SHP77 treated with DMSO at 0.1 percent for 48 hours (cell line): ENCODE results near the gene COLQ.
"Not testable (repeated sequence)": the region's sequence is repeated elsewhere in the genome, so short reads cannot be mapped to it uniquely, and the experiment has no call there.

Experiments used
- DNase-seq: peaks from one replicate; lab custom pipeline; 2025; lab: John Stamatoyannopoulos, UW

Gene COLQ

DNA sequence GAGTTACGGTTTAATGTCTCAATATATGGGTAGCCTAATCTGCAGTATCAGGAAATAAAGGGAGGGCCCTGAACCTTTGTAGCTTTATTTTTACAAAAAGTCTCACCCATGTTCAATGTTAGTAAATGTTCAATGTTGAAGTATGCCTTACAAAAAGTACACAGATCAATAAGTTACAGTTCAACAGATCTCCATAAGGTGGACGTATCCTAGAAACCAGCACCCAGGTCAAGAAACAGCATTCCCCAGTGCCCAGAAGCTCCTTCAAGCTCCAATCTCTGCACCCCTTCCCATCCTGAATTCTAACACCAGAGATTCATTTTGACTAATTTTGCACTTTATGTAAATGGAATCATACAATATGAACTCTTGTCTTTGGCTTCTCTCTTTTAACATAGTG is 31.3 kb downstream of the COLQ start:
- DNase-seq, result no peak

DNA sequence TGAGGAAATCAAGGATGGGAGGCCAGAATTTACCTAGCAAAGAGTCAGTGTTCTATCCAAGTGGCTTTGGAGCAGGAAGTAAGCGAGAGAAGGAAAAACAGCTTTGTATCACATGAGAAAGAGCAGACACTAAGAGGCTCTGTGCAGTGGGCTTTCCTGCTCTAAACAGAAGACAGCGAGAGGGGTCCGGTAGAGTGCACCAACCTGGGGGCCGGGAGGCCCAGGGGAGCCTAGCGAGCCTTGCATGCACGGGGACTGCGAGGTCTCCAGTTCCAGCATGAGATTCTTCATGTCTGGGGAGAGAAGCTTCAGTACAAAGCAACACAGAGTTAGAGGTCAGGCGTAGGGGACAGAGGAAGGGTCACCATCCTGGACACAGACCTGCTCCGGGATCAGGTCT is 33.5 kb downstream of the COLQ start:
- DNase-seq, result no peak

DNA sequence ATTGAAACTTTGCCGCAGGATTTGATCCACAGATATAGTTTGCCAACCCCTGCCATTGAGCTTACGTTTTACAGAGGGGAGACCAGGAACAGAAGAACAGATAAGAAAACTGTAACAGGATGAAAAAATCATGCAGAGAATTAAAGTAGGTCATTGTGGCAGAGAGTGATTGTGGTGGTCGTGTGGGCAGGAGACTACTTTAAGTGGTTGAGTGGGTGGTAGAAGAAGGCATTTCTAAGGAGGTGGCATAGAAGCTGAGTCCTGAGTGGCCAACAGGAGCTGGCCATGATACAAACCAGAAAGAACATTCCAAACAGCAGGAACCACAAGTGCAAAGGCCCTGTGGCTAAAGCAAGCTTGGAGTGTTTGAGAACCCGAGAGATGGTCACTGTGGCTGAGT is 34.5 kb downstream of the COLQ start:
- DNase-seq, result no peak

DNA sequence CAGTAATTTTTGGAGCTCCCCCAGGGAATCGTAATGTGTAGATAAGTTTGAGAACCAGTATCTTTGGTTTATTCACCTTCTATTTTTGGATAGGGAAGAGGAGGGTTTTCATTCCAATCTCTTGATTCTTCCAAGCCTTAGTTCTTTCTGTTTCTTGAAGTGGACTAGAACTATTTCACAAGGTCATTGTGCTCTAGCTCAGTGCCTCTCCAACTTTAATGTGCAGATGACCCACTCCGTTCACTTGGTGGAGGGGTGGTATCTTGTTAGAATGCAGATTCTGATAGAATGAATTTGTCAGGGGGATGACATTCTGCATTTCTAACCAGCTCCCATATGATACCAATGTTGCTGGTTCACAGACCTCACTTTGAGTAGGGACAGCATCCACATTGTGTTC is 35.5 kb downstream of the COLQ start:
- DNase-seq, result no peak

DNA sequence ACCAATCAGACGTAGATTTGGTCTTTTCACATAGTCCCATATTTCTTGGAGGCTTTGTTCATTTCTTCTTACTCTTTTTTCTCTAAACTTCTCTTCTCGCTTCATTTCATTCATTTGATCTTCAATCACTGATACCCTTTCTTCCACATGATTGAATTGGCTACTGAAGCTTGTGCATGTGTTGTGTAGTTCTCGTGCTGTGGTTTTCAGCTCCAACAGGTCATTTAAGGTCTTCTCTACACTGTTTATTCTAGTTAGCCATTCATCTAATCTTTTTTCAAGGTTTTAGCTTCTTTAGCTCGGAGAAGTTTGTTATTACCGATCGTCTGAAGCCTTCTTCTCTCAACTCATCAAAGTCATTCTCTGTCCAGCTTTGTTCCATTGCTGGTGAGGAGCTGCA is 37.0 kb downstream of the COLQ start:
- DNase-seq, result not testable (repeated sequence)

DNA sequence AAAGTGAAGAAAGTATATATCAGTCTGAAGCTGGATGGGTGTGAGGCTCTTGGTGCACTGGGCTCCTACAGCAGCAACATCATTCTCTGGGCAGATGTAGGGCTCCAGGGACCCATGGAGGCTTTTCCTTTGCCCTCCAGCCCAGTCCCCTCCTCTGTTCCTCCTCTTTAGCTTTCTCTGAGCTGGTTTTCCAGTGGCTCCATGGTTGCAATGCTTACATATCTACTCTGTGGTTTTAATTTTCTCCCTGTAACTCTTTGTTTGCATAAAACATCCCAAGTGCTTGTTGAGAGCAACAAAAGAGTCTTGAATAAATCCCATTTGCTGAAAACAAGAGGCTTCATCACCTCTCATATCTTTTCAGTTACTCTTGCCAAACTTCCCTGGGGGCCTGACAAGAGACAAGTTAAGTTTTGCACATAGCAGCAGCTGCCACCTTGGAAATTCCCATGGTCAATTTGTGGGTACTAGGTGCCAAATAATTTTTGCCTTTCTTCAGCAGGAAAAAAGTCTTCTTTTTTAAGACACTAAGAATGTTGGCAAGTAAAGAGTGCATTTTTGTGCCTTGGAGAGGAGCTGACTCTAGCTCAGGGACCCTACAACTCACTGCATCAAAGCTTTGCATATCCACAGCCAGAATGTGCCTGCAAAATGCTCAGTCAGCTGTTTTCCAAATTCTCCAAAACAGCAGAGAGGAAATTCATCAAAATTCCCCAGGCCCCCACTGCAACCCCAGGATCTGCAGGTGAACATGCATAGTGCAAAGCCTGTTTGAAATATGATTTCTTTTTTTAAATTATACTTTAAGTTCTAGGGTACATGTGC is 41.9 kb downstream of the COLQ start:
- no peak for DNase-seq

DNA sequence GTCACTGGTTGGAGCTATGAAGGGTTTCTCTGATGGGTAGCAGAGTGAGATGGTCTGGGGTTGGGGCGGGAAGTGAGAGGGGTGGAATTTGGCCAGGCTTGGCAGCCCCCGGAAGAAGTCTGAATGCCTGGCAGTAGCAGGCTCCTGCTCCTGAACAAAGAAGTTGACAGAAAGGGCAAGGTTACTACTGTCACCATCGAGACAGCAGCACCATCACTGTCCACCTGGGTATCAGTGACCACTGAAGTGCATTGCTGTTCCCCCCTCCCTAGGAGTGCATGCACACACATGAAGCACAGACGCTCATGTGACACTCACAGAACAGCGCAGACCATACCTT is 42.9 kb downstream of the COLQ start:
- DNase-seq, result no peak

DNA sequence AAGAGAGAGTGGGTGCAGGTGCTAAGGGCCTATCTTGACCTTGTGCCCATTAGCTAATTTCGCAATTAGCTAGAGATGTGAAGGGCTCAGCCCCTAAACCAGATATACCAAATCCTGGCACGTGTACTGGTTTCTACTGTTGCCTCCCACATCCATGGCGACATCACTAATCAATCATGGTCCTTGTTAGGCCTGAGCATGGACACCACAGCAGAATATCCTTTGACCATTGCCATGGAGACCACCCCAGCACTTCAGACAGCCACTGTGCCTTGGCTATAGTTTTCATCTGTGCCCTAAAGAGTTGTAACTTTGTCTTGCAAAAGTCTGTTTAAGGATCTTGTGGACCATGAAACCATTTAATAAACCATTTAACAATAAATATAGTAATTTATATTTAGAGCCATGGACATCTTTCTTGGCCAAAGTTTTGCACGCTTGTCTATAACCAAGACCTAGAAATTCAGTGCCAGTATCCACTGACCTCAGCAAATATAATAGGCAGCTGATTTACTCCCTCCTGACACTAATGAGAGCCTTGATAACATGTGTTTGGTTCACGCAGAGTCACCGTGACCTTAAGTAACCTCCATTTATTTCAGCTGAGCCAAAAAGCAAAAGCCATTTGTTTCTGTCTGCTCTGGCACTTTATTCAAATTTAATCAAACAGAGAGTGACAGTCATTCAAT is 43.4 kb downstream of the COLQ start:
- DNase-seq, result no peak

DNA sequence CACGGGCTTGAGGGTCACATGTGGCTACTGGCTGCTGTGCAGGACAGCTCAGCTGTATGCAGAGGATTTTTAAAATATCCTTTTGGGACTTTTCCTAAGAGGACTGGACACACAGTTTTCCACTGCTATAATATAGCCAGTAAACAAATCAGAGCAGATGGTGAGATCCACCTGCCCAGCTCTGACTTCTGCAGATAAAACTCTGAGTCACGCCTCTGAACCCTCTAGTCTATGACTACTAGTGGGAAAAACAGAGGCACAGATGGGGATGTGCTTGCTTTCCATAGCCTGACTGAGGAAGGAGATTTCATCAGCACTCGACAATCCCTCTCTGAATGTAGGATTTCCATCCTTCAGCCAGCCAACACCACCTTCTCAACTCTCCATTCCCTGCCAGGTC is 45.1 kb downstream of the COLQ start:
- no peak for DNase-seq

DNA sequence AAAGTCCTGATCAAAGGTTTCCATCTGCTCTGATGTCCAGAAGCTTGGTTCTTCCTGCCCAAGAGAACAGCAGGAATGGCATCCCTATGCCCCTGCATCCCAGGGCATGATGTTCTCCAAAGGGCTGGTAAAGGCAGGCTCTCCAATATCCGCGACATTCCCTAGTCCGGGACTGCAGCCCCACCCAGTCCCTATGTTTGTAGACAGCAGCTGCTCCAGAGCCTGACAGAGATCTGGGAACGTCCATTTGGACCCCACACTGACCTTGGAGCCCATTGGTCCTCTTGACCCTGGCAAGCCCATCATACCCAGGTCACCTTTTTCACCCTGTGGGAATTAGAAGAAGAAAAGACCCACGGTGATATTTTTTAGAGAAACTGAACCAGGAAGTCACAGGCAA is 46.3 kb downstream of the COLQ start:
- DNase-seq, result no peak

DNA sequence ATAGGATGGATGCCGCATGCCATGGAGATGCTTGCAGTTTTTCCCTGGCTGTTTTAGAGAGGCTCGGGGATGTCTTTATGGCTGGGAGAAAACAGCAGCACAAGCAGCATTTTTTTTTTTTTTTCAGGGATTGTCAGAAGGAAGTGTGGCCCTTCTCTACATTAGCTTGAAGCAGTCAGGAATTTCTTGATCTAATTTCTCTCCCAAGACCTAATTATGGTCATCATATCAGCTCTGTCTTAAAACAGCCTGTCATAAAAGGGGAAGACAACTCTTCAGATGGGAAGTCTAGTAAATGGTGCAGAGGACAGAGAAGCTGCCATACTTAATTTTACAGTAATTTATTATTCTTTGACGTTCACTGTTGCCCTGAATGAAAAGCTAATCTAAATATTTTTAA is 49.6 kb downstream of the COLQ start:
- no peak for DNase-seq

DNA sequence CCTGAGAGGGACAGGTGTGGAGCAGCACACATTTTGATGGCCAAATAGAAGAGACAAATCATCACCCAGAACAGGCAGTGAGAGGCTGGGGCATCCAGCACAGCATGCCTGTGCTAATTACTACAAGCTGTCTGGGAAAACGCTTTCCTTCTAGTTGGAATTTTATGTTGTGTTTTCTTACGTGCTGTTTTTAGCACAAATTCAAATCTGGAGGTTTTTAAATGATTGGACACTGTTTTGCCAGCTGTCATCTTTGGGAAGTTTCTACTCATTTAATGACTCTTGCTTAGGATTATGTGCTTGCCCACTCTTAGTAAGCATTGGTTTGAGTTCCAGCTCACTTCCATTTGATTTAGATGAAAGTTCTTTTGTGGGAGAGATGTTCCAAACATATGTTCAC is 50.7 kb downstream of the COLQ start:
- DNase-seq, result no peak

DNA sequence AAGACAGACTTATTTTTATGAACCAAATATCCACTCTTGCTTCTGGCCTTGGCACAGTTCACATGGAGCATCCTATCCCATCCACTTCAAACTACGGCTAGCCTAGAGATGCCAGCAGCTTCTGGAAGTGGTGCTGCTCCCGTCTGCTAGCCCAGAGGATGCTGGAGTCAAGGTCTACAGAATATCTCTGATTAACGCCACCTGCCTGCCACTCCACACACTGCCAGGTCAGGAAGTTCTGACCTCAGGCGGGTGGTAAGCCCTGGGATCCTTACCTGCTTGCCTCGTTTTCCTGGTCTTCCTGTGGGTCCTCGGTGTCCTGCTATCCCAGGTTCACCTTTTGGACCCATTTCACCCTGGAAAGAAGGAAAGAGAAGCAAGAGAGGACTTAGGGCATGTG is 51.2 kb downstream of the COLQ start:
- DNase-seq, result no peak

DNA sequence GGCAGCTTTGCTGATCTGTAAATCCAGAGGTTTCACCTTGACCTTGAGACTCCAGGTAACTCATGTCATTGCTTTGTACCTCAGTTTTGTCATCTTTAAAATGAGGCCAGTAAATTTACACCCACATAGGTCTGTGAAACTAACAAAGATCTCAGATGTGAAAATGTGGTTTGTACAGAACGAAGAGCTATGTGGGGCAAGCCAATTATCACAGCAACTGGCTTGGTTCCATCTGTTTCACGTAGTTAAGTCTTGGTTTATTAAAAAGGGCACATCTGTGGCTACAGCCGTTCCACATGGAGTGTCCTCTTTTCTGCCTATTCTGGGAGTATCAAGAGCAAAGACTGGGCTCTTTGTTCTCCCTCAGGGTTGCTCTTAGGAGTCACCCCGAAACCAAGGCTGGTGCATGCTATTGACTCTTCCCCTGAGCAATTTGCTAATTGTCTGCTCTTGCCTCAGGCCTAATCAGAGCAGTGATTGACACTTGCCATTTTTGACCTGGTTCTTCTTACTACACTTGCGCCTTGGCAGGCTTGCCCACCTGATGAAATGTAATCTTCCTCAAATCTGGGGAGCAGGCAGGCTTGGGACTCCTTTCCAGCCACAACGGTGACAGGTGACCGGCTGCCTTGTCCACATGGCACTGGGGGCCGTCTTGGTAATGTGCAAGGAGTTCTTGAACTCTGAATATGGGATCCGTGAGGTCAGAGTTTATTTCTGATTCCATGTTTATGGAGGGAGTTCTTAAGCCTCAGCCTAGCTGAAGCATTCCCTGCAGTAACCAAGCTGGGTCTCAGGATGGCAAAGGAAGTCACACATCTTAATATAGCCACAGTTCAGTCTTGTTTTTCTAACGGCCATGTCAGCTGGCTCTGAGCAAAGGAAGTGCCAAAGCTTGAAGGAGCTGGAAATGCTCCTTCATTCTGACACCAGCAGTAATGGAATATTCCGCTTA is 54.0 kb downstream of the COLQ start:
- no peak for DNase-seq

DNA sequence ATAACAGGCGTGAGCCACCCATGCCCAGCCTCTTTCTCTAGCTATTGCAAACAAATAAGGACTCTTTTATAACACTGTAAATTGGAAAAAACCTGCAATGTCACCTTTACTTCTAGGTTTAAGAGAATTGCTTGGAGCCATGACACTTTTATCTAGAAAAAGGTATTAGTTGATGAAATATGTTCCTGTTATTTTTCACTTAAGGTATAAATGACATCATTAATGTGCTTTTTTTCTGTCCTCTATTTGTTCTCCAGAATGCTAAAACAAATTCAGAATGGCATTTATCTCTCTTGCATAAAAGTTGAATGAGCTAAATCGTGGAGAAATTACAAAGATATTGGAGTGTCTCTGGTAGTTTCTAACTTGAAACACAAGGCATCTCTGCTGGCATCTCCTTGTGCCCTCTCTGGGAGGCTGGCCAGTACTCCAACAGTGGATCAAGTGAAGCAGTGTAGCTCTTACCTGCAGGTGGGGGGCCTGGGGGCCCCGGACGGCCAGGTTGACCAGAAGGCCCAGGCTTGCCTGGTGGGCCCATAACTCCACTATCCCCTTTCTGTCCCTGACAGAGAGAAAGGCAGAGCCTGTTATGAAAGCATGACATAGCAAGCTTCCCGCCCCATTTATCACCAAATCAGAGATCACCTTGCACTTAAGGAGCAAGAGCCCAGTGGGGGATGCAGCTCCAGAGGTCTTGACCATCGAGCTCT is 55.5 kb downstream of the COLQ start:
- DNase-seq, result no peak

DNA sequence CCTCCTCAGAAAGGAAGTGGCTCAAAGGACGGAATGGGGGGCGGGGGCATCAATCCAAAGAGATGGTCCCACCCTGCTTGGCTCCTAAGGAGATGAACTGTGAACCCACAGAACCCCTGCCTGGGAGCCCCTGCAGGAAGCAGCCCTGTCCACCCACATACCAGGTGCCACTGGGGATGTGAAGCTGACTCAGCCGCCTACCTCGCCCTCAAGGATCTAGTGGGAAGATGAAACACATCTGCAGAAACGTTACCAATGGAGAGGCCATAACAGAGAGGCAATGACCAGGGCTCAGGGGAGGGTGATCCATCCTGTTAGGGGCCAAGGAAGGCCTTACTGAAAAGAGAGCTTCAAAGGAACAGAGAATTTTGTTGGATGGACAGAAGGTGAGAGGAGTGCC is 59.1 kb downstream of the COLQ start:
- DNase-seq, result no peak

DNA sequence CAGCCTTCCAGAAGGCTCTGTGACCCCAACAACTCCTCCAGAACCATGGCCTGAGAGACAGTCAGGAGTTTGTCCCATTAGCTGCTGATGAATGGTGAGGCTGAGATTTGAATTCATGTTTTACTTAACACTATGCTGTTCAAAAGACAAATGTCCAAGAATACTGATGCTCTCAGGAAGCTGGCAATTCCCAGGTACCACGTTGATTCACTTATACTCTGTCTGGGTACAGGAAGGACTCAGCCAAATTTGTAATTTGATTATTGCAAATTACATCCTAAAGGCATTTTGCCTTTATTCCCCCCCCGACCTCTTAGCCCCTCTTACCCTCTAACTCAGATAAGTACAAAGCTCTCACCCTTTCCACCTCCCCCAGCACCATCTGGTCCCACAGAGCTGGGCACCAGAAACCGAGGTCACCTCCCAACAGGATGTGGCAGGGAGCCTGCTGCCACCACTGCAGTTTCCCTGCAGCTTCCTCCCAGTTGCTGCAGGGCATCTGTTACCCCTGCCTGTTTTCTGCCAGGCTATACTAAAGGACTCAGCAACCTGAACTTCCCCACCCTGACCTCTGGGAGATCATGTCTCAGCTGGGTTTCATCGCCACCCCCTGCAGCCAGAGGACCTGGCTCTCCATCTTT is 60.5 kb downstream of the COLQ start:
- DNase-seq, result no peak

DNA sequence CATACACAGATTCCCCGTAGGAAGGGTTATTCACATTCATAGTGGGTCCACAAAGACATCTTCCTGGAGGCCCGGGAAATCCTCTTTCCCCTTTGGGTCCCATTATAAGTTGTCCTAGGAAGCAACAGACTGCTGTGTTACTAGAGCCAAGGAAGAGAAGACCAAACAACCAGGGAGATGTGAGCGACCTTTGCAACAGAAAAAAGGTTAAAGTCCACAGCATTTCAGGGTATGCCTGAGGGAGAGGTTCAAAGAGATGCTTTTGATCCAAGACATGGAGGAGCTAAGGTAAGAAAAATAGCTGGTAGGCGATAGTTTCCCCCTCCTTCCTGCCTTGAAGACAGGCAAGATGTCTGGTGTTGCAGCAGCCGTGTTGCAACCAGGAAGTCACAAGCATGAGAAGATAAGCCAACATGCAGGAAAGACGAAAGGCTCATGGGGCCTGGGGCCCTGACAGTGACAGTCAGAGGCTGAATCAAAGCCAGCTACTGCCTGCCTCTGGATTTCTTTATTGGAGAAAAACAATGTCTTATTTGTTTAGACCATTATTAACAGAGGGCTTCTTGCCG is 63.2 kb downstream of the COLQ start:
- no peak for DNase-seq

DNA sequence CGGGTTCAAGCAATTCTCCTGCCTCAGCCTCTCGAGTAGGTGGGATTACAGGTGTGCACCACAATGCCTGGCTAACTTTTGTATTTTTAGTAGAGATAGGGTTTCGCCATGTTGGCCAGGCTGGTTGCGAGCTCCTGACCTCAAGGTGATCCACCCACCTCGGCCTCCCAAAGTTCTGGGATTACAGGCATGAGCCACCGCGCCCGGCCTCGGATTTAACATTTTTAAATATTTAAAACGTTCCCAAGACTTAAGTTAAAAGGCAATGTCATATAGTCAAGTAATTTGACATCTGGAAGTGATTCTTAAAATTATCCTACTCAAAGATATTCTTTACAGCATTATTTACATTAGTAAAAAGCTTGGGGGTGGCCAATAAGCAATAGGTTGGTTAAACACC is 64.6 kb downstream of the COLQ start:
- not testable (repeated sequence) for DNase-seq

DNA sequence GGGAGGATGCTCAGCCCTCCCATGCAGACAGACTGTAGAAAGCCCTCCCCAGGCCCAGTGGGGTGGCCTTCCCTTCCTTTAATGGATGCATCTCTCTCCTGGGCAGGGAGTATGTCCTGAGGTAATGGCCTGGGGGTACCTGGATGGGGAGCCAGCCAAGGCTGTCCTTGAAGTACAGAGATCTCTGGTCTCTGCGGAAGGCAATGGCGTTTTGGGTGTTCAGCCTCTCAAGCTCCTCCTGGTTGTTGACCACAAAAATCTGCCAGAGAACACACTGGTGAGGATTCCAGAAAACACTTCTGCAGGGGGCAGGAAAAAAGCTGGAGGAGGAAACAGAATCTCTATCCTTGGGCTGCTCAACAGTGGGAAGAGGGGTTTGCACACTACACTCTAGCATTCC is 65.2 kb downstream of the COLQ start:
- DNase-seq, result no peak

DNA sequence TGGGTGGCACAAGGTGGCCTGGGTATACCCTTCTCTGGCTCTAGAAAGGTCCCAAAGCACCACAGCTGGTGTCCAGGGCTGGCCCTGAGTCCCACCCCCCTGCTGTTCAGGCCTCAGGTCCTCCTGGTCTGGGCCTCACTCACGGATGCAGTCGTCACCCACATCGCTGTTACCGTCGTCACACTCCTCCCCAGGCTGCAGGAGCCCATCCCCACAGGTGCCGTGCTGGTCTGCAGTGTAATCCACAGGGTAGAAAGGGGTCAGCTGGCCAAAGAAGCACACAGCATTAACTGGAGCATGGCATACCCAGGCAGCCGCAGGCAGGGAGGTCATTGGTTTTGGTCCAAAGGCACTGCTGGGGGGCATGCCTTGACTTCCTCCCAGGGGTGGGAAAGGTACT is 65.8 kb downstream of the COLQ start:
- DNase-seq, result no peak
